Stimulated activated CD8-positive, alpha-beta memory T cell treated with anti-CD3 and anti-CD28 coated beads, Interleukin-4, amount 100 ng/mL, for 24 hours (primary cell): ENCODE measurements around the gene TAOK2.
"Not testable (repeated sequence)": the region's sequence is repeated elsewhere in the genome, so short reads cannot be mapped to it uniquely, and the experiment has no call there.

Source experiments
- DNase-seq: peaks from one replicate; pipeline ENCODE4 v3.0.0-alpha.2; 2020; ENCODE audit warnings: low read depth

TAOK2 gene

DNA sequence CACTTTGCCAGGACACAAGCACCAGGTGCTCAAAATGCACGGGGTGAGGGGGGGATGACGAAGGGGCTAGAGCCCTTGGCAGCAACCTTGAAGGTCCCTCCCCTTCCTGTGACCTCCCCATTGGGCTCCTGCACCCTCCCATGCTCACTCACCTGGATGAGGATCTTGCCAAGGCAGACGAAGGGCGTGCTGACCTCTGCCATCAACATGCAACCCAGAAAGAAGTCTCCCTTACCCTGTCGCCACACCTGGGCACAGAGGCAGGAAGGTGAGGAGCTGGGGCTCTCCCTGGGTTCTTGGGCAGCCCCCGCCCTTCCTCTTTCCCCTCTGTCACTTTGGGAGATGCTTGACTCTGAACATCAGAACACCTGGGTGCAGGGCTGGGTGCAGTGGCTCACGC is 51.9 kb downstream of the TAOK2 start:
- DNase-seq: no peak

DNA sequence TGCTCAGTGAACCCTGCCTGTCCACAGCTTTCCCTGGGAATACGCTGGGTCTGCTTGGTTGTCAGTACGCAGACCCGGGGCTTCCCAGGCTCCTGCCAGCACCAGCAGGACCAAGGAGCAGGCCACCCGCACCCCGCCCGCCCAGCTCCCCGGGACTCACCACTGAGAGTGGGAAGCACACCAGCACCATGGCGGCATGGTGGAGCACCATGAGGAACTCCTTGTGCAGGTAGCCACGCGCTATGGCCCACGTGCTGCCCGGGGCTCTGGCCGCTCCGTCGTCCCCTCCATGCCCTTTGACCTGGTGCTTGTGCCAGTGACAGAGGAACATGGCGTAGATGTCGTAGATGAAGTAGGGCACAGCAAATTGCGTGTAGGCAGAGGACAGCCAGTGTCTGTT is 52.8 kb downstream of the TAOK2 start:
- DNase-seq: no peak

DNA sequence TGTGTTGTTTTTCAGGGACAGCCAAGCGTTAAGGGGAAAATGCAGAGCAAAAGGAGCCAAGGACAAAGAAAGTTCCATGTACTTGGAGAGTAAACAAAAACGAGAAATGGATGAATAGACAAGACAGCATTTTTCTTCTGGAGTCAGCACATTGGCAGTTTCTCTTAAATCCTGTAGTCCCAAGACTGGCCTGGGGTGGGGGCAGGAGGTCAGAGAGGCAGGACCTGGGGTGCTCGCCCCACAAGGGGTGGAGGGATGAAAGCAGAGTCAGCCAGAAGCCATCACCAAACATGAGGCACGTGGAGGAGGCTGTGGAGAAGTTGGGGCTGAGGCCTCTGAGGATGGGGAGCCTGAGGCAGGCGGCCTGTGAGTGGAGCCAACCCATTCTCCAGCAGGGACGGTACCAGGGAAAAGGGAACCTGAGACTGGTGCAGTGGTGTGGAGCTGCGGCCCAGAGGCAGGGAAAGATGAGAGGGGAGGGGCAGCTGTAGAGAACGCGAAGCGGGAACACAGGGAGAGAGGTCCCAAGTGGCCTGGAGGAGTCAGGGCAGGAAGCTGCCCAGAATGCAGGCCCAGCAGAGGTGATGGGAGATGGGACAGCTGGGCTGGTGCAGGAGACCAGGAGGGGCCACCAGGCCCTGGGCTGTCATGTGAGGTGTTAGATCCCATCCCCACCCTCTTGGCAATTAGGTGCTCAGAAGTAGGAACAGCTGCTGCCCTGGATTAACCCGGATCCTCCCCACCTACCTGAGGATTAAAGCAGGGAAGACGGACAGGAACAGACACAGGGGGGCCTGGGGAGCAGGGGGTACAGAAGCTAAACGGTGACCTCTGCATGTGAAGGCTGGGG is 54.1 kb downstream of the TAOK2 start:
- DNase-seq: no peak

DNA sequence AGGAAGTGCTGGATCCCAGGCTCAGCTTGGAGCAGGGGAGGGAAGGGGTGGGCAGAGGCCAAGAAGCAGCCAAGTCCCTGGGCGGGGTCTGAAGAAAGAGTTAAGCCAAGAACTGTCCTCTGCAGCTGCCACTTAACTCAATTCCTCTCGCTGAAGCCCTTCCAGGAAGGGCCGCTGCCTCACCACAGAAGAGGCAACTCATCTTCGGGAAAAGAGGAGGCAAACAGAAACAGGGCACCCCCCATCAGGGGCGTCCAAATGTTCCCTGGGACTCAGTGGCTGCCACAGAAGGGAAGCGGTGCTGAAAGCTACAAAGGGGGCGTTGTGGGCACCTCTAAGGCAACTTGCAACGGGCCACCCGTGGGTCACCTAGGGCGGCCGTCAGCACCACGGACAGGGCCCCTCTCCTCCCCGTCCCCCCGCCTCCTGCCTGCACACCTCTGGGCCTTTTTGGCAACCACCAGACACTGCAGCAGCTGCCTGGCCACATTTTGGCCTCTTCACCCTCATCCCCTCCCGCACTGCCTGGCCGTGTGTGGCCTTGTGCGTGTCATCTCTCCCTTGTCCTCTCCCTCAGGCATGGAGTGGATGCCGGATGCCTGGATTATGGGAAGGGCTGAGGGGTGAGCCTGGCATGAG is 54.9 kb downstream of the TAOK2 start:
- DNase-seq: no peak

DNA sequence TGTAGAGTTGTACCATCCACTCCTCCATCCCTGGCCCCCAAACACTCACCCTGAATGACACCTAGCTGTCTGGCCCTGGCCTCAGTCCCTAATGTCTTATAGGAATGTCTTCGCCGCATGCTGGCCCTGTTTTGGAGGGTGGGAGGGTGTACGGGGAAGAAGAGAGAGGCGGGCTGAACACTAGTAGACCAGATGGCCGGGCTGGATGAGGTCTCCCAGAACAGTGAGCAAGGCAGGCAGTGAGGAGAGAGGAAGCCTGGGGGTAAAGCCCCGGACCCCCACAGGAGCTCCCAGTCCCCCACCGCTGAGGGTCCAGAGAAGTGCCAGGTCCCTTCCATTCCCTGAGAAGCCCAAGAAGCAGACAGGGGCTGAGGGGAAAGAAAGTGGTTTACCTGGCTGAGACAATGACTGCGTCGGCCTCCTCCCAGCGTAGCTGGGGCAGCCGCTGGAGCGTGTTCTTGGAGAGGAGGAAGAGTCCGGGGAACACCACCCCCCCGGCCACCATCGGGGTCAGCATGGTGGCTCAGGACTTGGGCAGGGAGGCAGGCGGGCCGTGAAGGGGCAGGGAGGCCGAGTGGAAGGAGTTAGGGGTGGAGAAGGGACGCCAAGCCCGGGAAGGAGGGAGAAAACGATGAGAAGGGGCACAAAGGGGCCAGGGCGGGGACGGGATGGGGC is 56.5 kb downstream of the TAOK2 start:
- no peak for DNase-seq

DNA sequence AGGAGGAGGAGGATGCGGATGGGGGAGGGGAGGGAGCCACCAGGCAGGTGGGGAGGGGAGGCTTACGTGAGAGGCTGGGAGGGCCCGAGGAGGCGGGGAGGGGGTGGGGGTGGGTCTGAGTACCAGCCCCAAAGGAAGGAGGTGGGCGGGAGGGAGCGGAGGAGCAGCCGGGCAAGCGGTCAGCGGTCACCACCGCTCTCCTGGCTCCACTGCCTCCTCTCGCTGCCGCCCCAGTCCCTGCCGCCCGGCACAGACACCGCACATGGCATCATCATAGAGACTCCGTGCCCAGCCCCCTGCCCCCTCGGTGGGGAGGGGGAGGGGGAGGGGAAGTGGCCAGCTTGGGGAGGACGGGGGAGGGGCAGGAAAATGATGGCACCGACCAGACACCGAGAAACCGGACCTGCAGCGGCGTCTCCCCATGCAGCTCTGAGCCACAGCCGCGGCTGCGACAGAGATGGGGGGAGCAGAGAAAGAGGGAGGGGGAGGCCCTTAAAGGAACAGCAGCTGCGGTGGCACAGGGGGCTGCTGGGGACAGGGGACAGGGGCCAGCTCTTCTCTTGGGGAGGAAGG is 57.3 kb downstream of the TAOK2 start, which contains the start of gene TLCD3B:
Gene TLCD3B (minus strand): TSS at position 431 of the 573 bp plus-strand sequence. CDS start 744 bp downstream, outside the sequence.
- no peak for DNase-seq

DNA sequence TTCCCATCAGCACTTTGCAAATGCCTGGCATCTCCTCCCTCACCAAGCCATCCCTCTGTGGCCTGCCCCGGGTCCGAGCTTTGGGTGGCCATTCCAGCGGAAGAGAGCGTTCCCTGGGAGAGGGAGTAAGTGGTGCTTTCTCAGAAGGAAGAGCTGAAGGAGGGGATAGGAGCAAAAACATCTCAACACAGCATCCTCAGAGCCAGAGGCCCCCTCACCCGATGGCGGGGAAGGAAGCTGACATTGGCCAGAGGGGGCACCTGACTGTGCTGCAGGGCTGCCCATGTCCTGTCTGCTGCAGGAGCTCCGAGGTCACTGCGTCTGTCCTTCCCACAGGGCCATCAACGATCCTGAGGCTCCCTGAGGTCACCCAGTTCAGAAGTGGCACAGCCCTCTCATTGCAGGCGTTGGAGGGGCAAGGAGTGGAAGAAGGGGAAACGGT is 57.8 kb downstream of the TAOK2 start:
- DNase-seq: no peak

DNA sequence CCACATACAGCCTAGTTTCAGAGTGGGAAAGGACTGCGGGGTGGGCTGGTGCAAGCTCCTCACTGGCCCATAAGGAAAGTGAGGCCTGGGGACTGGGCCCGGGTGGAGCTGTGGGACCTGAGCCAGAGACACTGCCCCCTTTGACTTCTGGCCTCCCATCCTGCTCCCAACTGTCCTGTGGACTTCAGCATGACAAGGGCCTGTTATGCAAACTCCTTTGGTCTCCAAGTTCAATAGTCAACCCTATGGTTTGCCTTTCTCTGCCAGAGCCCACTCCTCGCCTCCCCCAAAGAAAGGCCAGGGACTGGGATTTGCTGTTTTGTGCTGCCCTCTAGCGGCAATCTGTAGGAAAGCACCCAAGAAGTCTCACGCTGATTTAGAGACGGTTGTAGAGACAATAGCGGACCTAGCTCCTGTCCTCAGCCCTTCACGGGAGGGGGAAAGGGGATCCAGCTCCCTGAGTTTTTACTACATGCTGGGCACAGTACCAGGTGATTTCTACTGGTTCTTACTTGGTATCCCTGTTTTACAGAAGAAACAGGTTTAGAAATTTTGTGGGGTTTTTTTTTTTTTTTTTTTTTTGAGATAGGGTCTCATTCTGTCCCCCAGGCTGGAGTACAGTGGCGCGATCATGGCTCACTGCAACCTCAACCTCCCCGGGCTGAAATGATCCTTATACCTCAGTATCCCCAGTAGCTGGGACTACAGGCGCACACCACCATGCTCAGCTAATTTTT is 58.6 kb downstream of the TAOK2 start:
- peak; percentile 46 for DNase-seq

DNA sequence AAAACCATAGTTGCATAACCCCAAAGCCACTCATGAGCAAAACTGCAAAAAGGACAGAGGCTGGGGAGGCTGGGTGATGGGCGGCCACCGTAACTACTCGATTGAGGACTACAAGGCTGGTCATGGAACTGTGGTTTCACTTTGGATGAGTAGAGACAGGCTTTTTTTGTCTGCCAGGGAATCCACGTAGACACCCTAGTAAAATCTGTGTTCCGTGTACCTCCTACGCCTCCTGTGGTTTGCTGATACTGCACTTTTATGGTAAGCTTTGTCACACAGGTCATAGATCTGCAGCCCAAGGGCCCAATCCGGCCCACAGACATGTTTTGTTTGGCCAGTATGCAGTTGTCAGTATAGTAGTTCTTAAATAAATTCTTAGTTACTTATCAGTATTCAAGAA is 59.6 kb downstream of the TAOK2 start:
- DNase-seq: no peak

DNA sequence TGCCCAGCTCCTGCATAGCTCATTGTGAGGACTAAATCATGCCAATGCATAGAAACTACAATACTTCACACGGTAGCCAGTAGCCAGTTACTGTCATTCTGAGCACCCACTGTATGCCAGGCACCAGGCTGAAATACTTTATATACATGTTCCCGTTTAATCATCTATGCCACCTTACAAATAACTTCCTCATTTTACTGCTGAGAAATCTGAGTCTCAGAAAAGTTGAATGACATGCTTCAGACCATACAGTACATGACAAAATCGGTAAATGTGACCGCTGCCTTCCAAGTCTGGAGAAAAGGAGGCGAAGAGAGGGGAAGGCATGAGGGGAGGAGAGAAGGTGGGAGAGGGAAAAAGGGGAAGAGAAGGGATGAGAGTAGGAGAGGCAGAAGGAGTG is 66.6 kb downstream of the TAOK2 start:
- no peak for DNase-seq

DNA sequence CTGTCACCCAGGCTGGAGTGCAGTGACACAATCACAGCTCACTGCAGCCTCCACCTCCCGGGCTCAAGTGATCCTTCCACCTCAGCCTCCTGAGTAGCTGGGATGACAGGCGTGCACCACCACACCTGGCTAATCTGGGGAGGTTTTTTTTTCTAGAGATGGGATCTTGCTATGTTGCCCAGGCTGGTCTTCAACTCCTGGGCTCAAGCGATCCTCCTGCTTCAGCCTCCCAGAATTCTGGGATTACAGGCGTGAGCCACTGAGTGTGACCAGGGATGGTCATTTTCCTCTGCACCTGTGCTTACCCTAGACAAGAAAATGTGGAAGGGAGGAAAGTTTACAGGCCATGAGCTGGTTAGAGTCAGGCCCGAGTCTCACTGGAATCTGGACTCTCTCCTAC is 67.0 kb downstream of the TAOK2 start:
- DNase-seq: not testable (repeated sequence)

DNA sequence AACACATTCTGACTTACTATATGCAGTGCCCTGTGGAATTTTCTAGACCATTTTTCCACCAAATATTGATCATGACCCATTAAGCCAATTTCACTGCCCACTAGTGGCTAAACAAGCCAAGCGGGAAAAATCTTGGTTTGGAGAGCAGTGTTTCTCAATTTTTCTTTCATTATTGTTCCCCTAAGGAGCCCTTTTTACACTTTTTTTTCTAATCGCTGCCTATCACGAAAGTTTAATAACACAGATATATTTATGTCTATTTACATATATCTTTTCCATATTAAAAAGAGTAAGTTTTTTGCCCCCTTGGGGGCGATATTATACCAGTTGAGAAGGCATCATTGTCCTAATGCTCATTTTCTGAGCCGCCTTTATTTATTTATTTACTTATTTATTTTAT is 68.2 kb downstream of the TAOK2 start:
- DNase-seq: no peak
